NCI-H2107 (cell line): ENCODE results near the gene LCMT1.

ENCODE experiments used
- DNase-seq: peaks from one replicate; lab custom pipeline; 2025; lab: John Stamatoyannopoulos, UW

The LCMT1 gene

GRCh38 chr16:25198021-25198420 lies 86.5 kb downstream of the LCMT1 start:
- DNase-seq = no peak

GRCh38 chr16:25199457-25199856 lies 87.9 kb downstream of the LCMT1 start:
- no peak for DNase-seq

GRCh38 chr16:25210758-25211157 lies 99.2 kb downstream of the LCMT1 start:
- DNase-seq = no peak

GRCh38 chr16:25212636-25213035 lies 101.1 kb downstream of the LCMT1 start:
- no peak for DNase-seq

- DNase-seq = no peak
Measured at GRCh38 chr16:25213709-25214397, 102.3 kb downstream of the LCMT1 start.

- DNase-seq = no peak
Measured at GRCh38 chr16:25217112-25217511, 105.6 kb downstream of the LCMT1 start.

GRCh38 chr16:25217921-25218320 lies 106.4 kb downstream of the LCMT1 start:
- no peak for DNase-seq

GRCh38 chr16:25219070-25219737 lies 107.7 kb downstream of the LCMT1 start:
- no peak for DNase-seq

- DNase-seq = no peak
Measured at GRCh38 chr16:25222959-25223358, 111.4 kb downstream of the LCMT1 start.

- no peak for DNase-seq
Measured at GRCh38 chr16:25223964-25224363, 112.4 kb downstream of the LCMT1 start.

GRCh38 chr16:25224731-25225319 lies 113.3 kb downstream of the LCMT1 start:
- DNase-seq = no peak
